ENCODE measurements around the gene SLC30A2. TPM values are rescaled to one million over a fixed set of nuclear protein-coding genes. Genes with fewer than 3 reads are reported as not detected.
A peak's percentile ranks its signal among the peaks of the same experiment; 100 is the strongest.

SLC30A2 gene
- total RNA-seq, 2 donors from 2014 or later, result 44.5 to 64.6 TPM

GRCh38 chr1:26090893-26091292 lies 45.0 kb upstream of the SLC30A2 start:
- Histone ChIP-seq H3K36me3 (replicated peaks in 1 of 2; ENCODE audit: insufficient read depth in 1 of 2, low read depth in 2 of 2) (no peaks in the 10 kb centered on the region), H3K27me3 (no peaks in the 10 kb centered on the region), H3K9me3 (no peaks in the 10 kb centered on the region), H3K27ac (no peak overlapping the region), H3K4me1 (peaks cover 23% of the 10 kb centered on the region), H3K4me3 (no peak overlapping the region)
- TF ChIP-seq CTCF (IDR thresholded peaks at IDR 0.05) (no peak), POLR2A (IDR thresholded peaks at IDR 0.05) (no peak)
- intact Hi-C loops (cut with DNase I), result no loop called here
- DNase-seq, result no peak
- no peak for ATAC-seq
- WGBS, 2 donors, result 80 to 86% methylated on average over 3 of the region's 3 CpGs

- Histone ChIP-seq H3K36me3 (replicated peaks in 1 of 2; ENCODE audit: insufficient read depth in 1 of 2, low read depth in 2 of 2) (no peaks in the 10 kb centered on the region), H3K27ac (no peak overlapping the region), H3K27me3 (no peaks in the 10 kb centered on the region), H3K4me3 (no peak overlapping the region), H3K4me1 (peaks cover 14% of the 10 kb centered on the region), H3K9me3 (no peaks in the 10 kb centered on the region)
- ATAC-seq (no peak), DNase-seq (no peak)
- intact Hi-C loops (cut with DNase I), result no loop called here
- TF ChIP-seq CTCF (IDR thresholded peaks at IDR 0.05), result no peak
- no peak for TF ChIP-seq POLR2A (IDR thresholded peaks at IDR 0.05)
- WGBS, 2 donors, result 93 to 96% methylated on average over 3 of the region's 3 CpGs
These were observed 43.2 kb upstream of the SLC30A2 start for GRCh38 chr1:26089125-26089524.

DNA sequence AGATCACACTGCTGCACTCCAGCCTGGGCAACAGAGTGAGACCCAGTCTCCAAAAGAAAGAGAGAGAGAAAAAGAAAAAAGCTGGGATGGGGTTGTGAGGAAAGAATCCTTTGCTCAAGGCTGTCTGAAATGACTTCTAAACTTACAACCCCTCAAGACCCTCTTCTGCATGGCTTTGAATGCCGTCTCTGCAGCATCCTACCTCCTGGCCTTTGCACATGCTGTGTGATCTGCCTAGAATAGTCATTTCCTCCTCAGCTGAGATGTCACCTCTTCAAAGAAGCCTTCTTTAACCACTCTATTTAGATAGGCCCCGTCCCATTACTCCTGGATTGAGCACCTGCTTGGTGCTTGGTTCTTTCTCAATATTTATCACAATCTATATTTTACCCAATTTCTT lies 38.9 kb upstream of the SLC30A2 start:
- Histone ChIP-seq H3K27ac (no peak overlapping the region), H3K36me3 (replicated peaks in 1 of 2; ENCODE audit: insufficient read depth in 1 of 2, low read depth in 2 of 2) (no peaks in the 10 kb centered on the region), H3K4me1 (peaks cover 31% of the 10 kb centered on the region), H3K4me3 (no peak overlapping the region), H3K27me3 (no peaks in the 10 kb centered on the region), H3K9me3 (no peaks in the 10 kb centered on the region)
- ATAC-seq, result no peak
- intact Hi-C loops (cut with DNase I), result no loop called here
- DNase-seq, result no peak
- 89 to 93% methylated on average over 2 of the region's 2 CpGs for WGBS, 2 donors
- TF ChIP-seq CTCF (IDR thresholded peaks at IDR 0.05), result no peak

- Histone ChIP-seq H3K27ac (no peak overlapping the region), H3K9me3 (no peaks in the 10 kb centered on the region), H3K27me3 (no peaks in the 10 kb centered on the region), H3K4me3 (no peak overlapping the region), H3K36me3 (replicated peaks in 1 of 2; ENCODE audit: insufficient read depth in 1 of 2, low read depth in 2 of 2) (no peaks in the 10 kb centered on the region), H3K4me1 (peaks cover 38% of the 10 kb centered on the region)
- ATAC-seq (no peak), DNase-seq (no peak)
- intact Hi-C loops (cut with DNase I), result no loop called here
- WGBS, 2 donors, result 33 to 40% methylated on average over 2 of the region's 2 CpGs
- TF ChIP-seq POLR2A (IDR thresholded peaks at IDR 0.05) (no peak), CTCF (IDR thresholded peaks at IDR 0.05) (no peak)
These were observed 38.2 kb upstream of the SLC30A2 start for GRCh38 chr1:26084091-26084561.

DNA sequence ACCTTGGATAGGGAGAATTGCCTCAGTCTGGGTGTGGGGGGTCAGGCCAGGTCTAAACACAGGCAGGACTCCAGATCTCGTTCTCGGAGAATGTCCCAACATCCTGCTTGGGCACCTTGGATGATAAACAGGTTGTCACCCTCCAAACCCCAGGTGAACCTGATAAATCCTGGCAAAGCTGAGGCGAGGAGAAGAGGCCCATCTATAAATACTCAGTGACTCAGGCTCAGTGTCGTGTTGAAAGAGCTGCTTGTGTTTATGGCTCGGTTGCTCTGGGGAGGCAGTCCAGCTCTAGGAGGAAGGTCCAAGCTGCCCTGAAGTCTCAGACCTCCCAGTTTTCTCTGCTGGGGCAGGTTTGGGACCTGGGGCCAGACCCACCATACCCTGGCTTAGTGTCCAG lies 37.3 kb upstream of the SLC30A2 start:
- Histone ChIP-seq H3K4me3 (no peak overlapping the region), H3K9me3 (no peaks in the 10 kb centered on the region), H3K27me3 (no peaks in the 10 kb centered on the region), H3K36me3 (replicated peaks in 1 of 2; ENCODE audit: insufficient read depth in 1 of 2, low read depth in 2 of 2) (no peaks in the 10 kb centered on the region), H3K4me1 (peaks cover 47% of the 10 kb centered on the region), H3K27ac (no peak overlapping the region)
- peak in 1 of 4 donors; percentile 38 for DNase-seq
- no peak for ATAC-seq
- intact Hi-C loops (cut with DNase I), result no loop called here
- TF ChIP-seq CTCF (IDR thresholded peaks at IDR 0.05), result no peak
- 56 to 76% methylated on average over 4 to 5 of the region's 5 CpGs for WGBS, 2 donors
